Esophagus muscularis mucosa (tissue), 3 donors: ENCODE results near the gene PLEKHH1.

Experiments used
- CTCF ChIP-seq, 3 experiments: fragments of 200-600 bp in 2 of 3; fragments of 450-650 bp in 1 of 3; sonication (generic) in 2 of 3; IDR thresholded peaks; one replicate each; pipeline ENCODE4 v1.5.1; 2017 to 2019; ENCODE audit warnings: antibody characterized with exemption in 3 of 3, mild to moderate bottlenecking in 2 of 3, moderate library complexity in 1 of 3
- POLR2A ChIP-seq: fragments of 450-650 bp; IDR thresholded peaks from one replicate; pipeline ENCODE4 v1.6.1; 2017; ENCODE audit warnings: antibody characterized with exemption, moderate library complexity, mild to moderate bottlenecking, low read depth
- POLR2AphosphoS5 ChIP-seq, 2 donors: sonication (generic); formaldehyde crosslinking; IDR thresholded peaks; one replicate each; pipeline ENCODE4 v1.6.1; 2017; ENCODE audit warnings: antibody characterized with exemption in 2 of 2

DNA sequence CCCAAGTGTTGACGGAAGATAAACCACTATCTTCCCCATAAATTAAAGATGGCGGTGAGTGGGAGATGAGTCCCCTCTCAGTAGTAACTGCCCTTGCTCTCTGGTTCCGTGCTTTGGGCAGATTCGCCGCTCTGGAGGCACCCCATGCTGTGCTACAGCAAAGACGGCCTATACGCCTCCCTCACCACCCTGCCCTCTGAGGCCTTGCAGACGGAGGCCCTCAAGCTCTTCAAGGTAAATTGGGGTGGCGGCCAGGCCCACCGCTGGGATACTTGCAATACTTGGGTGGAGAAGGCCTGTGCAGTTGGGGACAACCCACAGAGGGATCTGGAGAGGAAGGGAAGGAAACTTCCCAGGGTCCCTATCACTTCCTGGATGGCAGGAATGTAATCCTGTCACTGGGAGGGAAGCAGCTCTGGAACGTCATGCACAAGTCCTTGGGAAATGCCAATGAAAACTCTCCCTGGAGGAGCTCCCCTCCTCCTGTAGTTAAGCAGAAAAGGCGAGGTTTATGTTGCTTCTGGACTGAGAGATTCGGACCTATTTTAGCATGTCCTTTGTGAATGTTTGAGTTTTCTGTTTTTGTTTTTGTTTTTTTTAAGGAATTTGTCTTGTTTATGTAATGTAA is 44.2 kb downstream of the PLEKHH1 start:
- TF ChIP-seq POLR2AphosphoS5 (IDR thresholded peaks at IDR 0.05) (no peak), POLR2A (no peak), CTCF (IDR thresholded peaks at IDR 0.05) (no peak)
